ENCODE measurements around the gene FHIT.
A peak's percentile ranks its signal among the peaks of the same experiment; 100 is the strongest.

FHIT gene

GRCh38 chr3:60758171-60758570, 493.1 kb downstream of the FHIT start:
- Mint-ChIP-seq H3K9me3 (peaks cover 2% of the 10 kb centered on the region), H3K36me3 (ENCODE audit: low read depth) (no peaks in the 10 kb centered on the region), H3K4me3 (no peak overlapping the region), H3K27ac (no peak overlapping the region), H3K4me1 (peaks cover 11% of the 10 kb centered on the region), H3K27me3 (ENCODE audit: low read depth) (no peaks in the 10 kb centered on the region)
- TF ChIP-seq CTCF (IDR thresholded peaks at IDR 0.05; ENCODE audit: unreplicated experiment in 3 of 3): no peak

- peaks cover 15% of the 10 kb centered on the region for H3K4me1 Mint-ChIP-seq
- H3K36me3 Mint-ChIP-seq (ENCODE audit: low read depth): no peaks in the 10 kb centered on the region
- TF ChIP-seq CTCF (IDR thresholded peaks at IDR 0.05; ENCODE audit: unreplicated experiment in 3 of 3): no peak
- H3K27ac Mint-ChIP-seq: no peak overlapping the region
- H3K9me3 Mint-ChIP-seq: peaks cover 2% of the 10 kb centered on the region
- H3K4me3 Mint-ChIP-seq: no peak overlapping the region
- H3K27me3 Mint-ChIP-seq (ENCODE audit: low read depth): no peaks in the 10 kb centered on the region
These were observed 493.5 kb downstream of the FHIT start for GRCh38 chr3:60757724-60758123.

GRCh38 chr3:60756241-60757030, 494.8 kb downstream of the FHIT start:
- no peak for TF ChIP-seq CTCF (IDR thresholded peaks at IDR 0.05; ENCODE audit: unreplicated experiment in 3 of 3)
- no peak overlapping the region for H3K4me3 Mint-ChIP-seq
- H3K27me3 Mint-ChIP-seq (ENCODE audit: low read depth): no peaks in the 10 kb centered on the region
- peaks cover 17% of the 10 kb centered on the region for H3K4me1 Mint-ChIP-seq
- peaks cover 2% of the 10 kb centered on the region for H3K9me3 Mint-ChIP-seq
- no peaks in the 10 kb centered on the region for H3K36me3 Mint-ChIP-seq (ENCODE audit: low read depth)
- H3K27ac Mint-ChIP-seq: peak overlapping the region in 1 of 3 experiments; percentile 12

- Mint-ChIP-seq H3K27ac (no peak overlapping the region), H3K4me1 (peaks cover 17% of the 10 kb centered on the region), H3K9me3 (peaks cover 12% of the 10 kb centered on the region), H3K36me3 (ENCODE audit: low read depth) (peaks cover 7% of the 10 kb centered on the region), H3K27me3 (ENCODE audit: low read depth) (no peaks in the 10 kb centered on the region), H3K4me3 (no peak overlapping the region)
- no peak for TF ChIP-seq CTCF (IDR thresholded peaks at IDR 0.05; ENCODE audit: unreplicated experiment in 3 of 3)
These were observed 496.2 kb downstream of the FHIT start for GRCh38 chr3:60755094-60755493.

- Mint-ChIP-seq H3K4me3 (no peak overlapping the region), H3K27ac (no peak overlapping the region), H3K36me3 (ENCODE audit: low read depth) (peaks cover 10% of the 10 kb centered on the region), H3K9me3 (peaks cover 16% of the 10 kb centered on the region), H3K4me1 (peaks cover 17% of the 10 kb centered on the region), H3K27me3 (ENCODE audit: low read depth) (no peaks in the 10 kb centered on the region)
- TF ChIP-seq CTCF (IDR thresholded peaks at IDR 0.05; ENCODE audit: unreplicated experiment in 3 of 3): no peak
These were observed 496.6 kb downstream of the FHIT start for GRCh38 chr3:60754617-60755016.

- peak overlapping the region in 2 of 3 experiments; percentile 59 for H3K27ac Mint-ChIP-seq
- no peak for TF ChIP-seq CTCF (IDR thresholded peaks at IDR 0.05; ENCODE audit: unreplicated experiment in 3 of 3)
These were observed 498.4 kb downstream of the FHIT start for GRCh38 chr3:60752809-60753208.

More at GRCh38 chr3:60752809-60753208, 498.4 kb downstream of the FHIT start:
- Mint-ChIP-seq H3K4me3 (no peak overlapping the region), H3K9me3 (peaks cover 21% of the 10 kb centered on the region), H3K36me3 (ENCODE audit: low read depth) (peaks cover 15% of the 10 kb centered on the region), H3K4me1 (peaks cover 17% of the 10 kb centered on the region), H3K27me3 (ENCODE audit: low read depth) (no peaks in the 10 kb centered on the region)

All from nephron (organoid).